OCI-LY1 (cell line): ENCODE results near the gene TRIP6.

Source experiments
- H2AFZ ChIP-seq: fragments of 200-600 bp; sonication (generic), shearing (Covaris generic); 2 replicates; pipeline ENCODE4 v1.6.0; 2014; ENCODE audit warnings: antibody characterized with exemption, mild to moderate bottlenecking, low read length
- H3F3A ChIP-seq: fragments of 200-600 bp; sonication (generic), shearing (Covaris generic); 2 replicates; pipeline ENCODE4 v1.6.0; 2014; ENCODE audit warnings: mild to moderate bottlenecking, antibody characterized with exemption, low read length, moderate library complexity; ENCODE audit not compliant: insufficient read depth
- H3K27ac ChIP-seq: fragments of 200-600 bp; sonication (generic); 2 replicates; pipeline ENCODE4 v1.5.1; 2014; ENCODE audit warnings: low read length, mixed run types, mild to moderate bottlenecking, low read depth; ENCODE audit not compliant: poor library complexity, severe bottlenecking
- H3K27me3 ChIP-seq: fragments of 200-600 bp; sonication (generic); 2 replicates; pipeline ENCODE4 v1.6.0; 2014; ENCODE audit warnings: antibody characterized with exemption, mild to moderate bottlenecking, low read length, moderate library complexity; ENCODE audit not compliant: insufficient read depth
- H3K36me3 ChIP-seq: fragments of 200-600 bp; sonication (generic); 2 replicates; pipeline ENCODE4 v1.6.1; 2014; ENCODE audit warnings: mild to moderate bottlenecking, antibody characterized with exemption, low read length, moderate library complexity, mixed read lengths; ENCODE audit not compliant: insufficient read depth
- H3K4me1 ChIP-seq: fragments of 200-600 bp; sonication (generic); 2 replicates; pipeline ENCODE4 v1.5.1; 2014; ENCODE audit warnings: mild to moderate bottlenecking, low read length, moderate library complexity; ENCODE audit not compliant: insufficient read depth, severe bottlenecking
- H3K4me2 ChIP-seq: fragments of 200-600 bp; sonication (generic), shearing (Covaris generic); 2 replicates; pipeline ENCODE4 v1.6.1; 2014; ENCODE audit warnings: low read length
- H3K4me3 ChIP-seq: fragments of 200-600 bp; sonication (generic); 2 replicates; pipeline ENCODE4 v1.5.1; 2014; ENCODE audit warnings: low read length, low read depth, mild to moderate bottlenecking, mixed read lengths; ENCODE audit not compliant: poor library complexity, severe bottlenecking
- H3K79me2 ChIP-seq: fragments of 200-600 bp; shearing (Covaris generic); 2 replicates; pipeline ENCODE4 v1.6.1; 2016; ENCODE audit warnings: mixed run types, low read length, mixed read lengths; ENCODE audit not compliant: insufficient read depth
- H3K9ac ChIP-seq: fragments of 200-600 bp; sonication (generic), shearing (Covaris generic); 2 replicates; pipeline ENCODE4 v1.6.1; 2014; ENCODE audit warnings: mild to moderate bottlenecking, low read length, mixed read lengths
- H3K9me2 ChIP-seq: fragments of 200-600 bp; sonication (generic), shearing (Covaris generic); 2 replicates; pipeline ENCODE4 v1.6.1; 2014; ENCODE audit warnings: low read depth, mild to moderate bottlenecking, low read length, mixed read lengths
- H3K9me3 ChIP-seq: fragments of 200-600 bp; shearing (Covaris generic); 2 replicates; pipeline ENCODE4 v1.6.1; 2014; ENCODE audit warnings: low read length, mixed read lengths
- H4K20me1 ChIP-seq: fragments of 200-600 bp; sonication (generic), shearing (Covaris generic); 2 replicates; pipeline ENCODE4 v1.6.0; 2016; ENCODE audit warnings: mild to moderate bottlenecking, low read length; ENCODE audit not compliant: insufficient read depth
- CTCF ChIP-seq: fragments of 200-600 bp; sonication (generic), shearing (Covaris generic); IDR thresholded peaks from 2 replicates; pipeline ENCODE4 v1.5.1; 2017; ENCODE audit warnings: mild to moderate bottlenecking, antibody characterized with exemption, low read length, moderate library complexity, mixed read lengths
- EZH2 ChIP-seq: fragments of 200-600 bp; sonication (generic), shearing (Covaris generic); IDR thresholded peaks from 2 replicates; pipeline ENCODE4 v1.8.0; 2017; ENCODE audit warnings: borderline replicate concordance, mixed run types, mild to moderate bottlenecking, antibody characterized with exemption, low read length, moderate library complexity, mixed read lengths

The TRIP6 gene

GRCh38 chr7:100819586-100819985, 47.6 kb upstream of the TRIP6 start:
- no peak overlapping the region for H3K4me2 ChIP-seq
- peaks cover 4% of the 10 kb centered on the region; the same call in 1 of the 2 replicates for H3K27me3 ChIP-seq
- H3K4me3 ChIP-seq = no peak overlapping the region
- H3K27ac ChIP-seq = no peak overlapping the region
- no peaks in the 10 kb centered on the region for H3K9me3 ChIP-seq
- no peak overlapping the region for H3K9ac ChIP-seq
- no peak overlapping the region for H2AFZ ChIP-seq
- no peaks in the 10 kb centered on the region for H4K20me1 ChIP-seq
- no peaks in the 10 kb centered on the region for H3K4me1 ChIP-seq
- no peaks in the 10 kb centered on the region for H3K9me2 ChIP-seq
- no peak for TF ChIP-seq CTCF
- no peak for TF ChIP-seq EZH2
- H3K36me3 ChIP-seq = no peaks in the 10 kb centered on the region
- H3K79me2 ChIP-seq = no peaks in the 10 kb centered on the region
- H3F3A ChIP-seq = no peaks in the 10 kb centered on the region

- H3K27me3 ChIP-seq = peaks cover 5% of the 10 kb centered on the region; the same call in 1 of the 2 replicates
- H3K9me2 ChIP-seq = no peaks in the 10 kb centered on the region
- no peak overlapping the region for H2AFZ ChIP-seq
- H3K79me2 ChIP-seq = no peaks in the 10 kb centered on the region
- H3K9me3 ChIP-seq = no peaks in the 10 kb centered on the region
- H3F3A ChIP-seq = no peaks in the 10 kb centered on the region
- no peaks in the 10 kb centered on the region for H3K36me3 ChIP-seq
- H4K20me1 ChIP-seq = no peaks in the 10 kb centered on the region
- H3K9ac ChIP-seq = no peak overlapping the region
- TF ChIP-seq CTCF (no peak), EZH2 (no peak)
- H3K27ac ChIP-seq = no peak overlapping the region
- H3K4me1 ChIP-seq = no peaks in the 10 kb centered on the region
- H3K4me3 ChIP-seq = no peak overlapping the region
- no peak overlapping the region for H3K4me2 ChIP-seq
Observed at GRCh38 chr7:100822236-100823139, 44.7 kb upstream of the TRIP6 start.

GRCh38 chr7:100823140-100823525, 44.1 kb upstream of the TRIP6 start:
- Histone ChIP-seq H3K79me2 (no peaks in the 10 kb centered on the region), H3K4me3 (no peak overlapping the region), H4K20me1 (no peaks in the 10 kb centered on the region), H3F3A (no peaks in the 10 kb centered on the region), H3K9me3 (no peaks in the 10 kb centered on the region), H3K27ac (no peak overlapping the region), H2AFZ (no peak overlapping the region), H3K9me2 (no peaks in the 10 kb centered on the region), H3K9ac (no peak overlapping the region), H3K27me3 (peaks cover 10% of the 10 kb centered on the region; the same call in 1 of the 2 replicates), H3K36me3 (no peaks in the 10 kb centered on the region), H3K4me2 (no peak overlapping the region), H3K4me1 (no peaks in the 10 kb centered on the region)
- no peak for TF ChIP-seq CTCF
- no peak for TF ChIP-seq EZH2
